ENCODE results near the gene SPATA13.
A peak's percentile ranks its signal among the peaks of the same experiment; 100 is the strongest.

Gene SPATA13

GRCh38 chr13:24145240-24145639, 15.3 kb upstream of the SPATA13 start (continued):
- no peak for TF ChIP-seq ESRRG (CRISPR knock-in tag; IDR thresholded peaks at IDR 0.05)
- TF ChIP-seq ZNF565 (CRISPR knock-in tag; conservative IDR thresholded peaks at IDR 0.05; ENCODE audit: low read depth): no peak
- TF ChIP-seq ZNF8 (CRISPR knock-in tag; IDR thresholded peaks at IDR 0.05): no peak
- no peak for TF ChIP-seq ZC3H10 (CRISPR knock-in tag; IDR thresholded peaks at IDR 0.05)
- TF ChIP-seq TOX (CRISPR knock-in tag; IDR thresholded peaks at IDR 0.05; ENCODE audit: borderline replicate concordance): no peak
- TF ChIP-seq SNAI2 (CRISPR knock-in tag; IDR thresholded peaks at IDR 0.05): no peak
- TF ChIP-seq ZFP3 (CRISPR knock-in tag; IDR thresholded peaks at IDR 0.05): no peak
- no peak for TF ChIP-seq ZFP30 (CRISPR knock-in tag; IDR thresholded peaks at IDR 0.05)
- TF ChIP-seq RARB (CRISPR knock-in tag; IDR thresholded peaks at IDR 0.05): no peak
- TF ChIP-seq OSR1 (CRISPR knock-in tag; IDR thresholded peaks at IDR 0.05): no peak

GRCh38 chr13:24145674-24146073, 14.8 kb upstream of the SPATA13 start:
- no peak for ATAC-seq
- TF ChIP-seq GLIS3 (CRISPR knock-in tag; IDR thresholded peaks at IDR 0.05): no peak
- TF ChIP-seq POU6F1 (CRISPR knock-in tag; IDR thresholded peaks at IDR 0.05; ENCODE audit: borderline replicate concordance, low read depth): no peak
- no peak for TF ChIP-seq ZFP30 (CRISPR knock-in tag; IDR thresholded peaks at IDR 0.05)
- no peak for TF ChIP-seq ESRRG (CRISPR knock-in tag; IDR thresholded peaks at IDR 0.05)
- TF ChIP-seq TCF4 (CRISPR knock-in tag; IDR thresholded peaks at IDR 0.05; ENCODE audit: borderline replicate concordance): no peak
- TF ChIP-seq ZNF8 (CRISPR knock-in tag; IDR thresholded peaks at IDR 0.05): no peak
- no peak for TF ChIP-seq CSDC2 (CRISPR knock-in tag; IDR thresholded peaks at IDR 0.05)
- TF ChIP-seq TOX (CRISPR knock-in tag; IDR thresholded peaks at IDR 0.05; ENCODE audit: borderline replicate concordance): no peak
- no peak for TF ChIP-seq ZFP3 (CRISPR knock-in tag; IDR thresholded peaks at IDR 0.05)
- TF ChIP-seq OSR1 (CRISPR knock-in tag; IDR thresholded peaks at IDR 0.05): no peak
- TF ChIP-seq CSRNP3 (CRISPR knock-in tag; IDR thresholded peaks at IDR 0.05): no peak
- no peak for TF ChIP-seq PPARA (CRISPR knock-in tag; IDR thresholded peaks at IDR 0.05; ENCODE audit: borderline replicate concordance)
- no peak for TF ChIP-seq BACH2 (CRISPR knock-in tag; IDR thresholded peaks at IDR 0.05; ENCODE audit: borderline replicate concordance)

- no peak for TF ChIP-seq CSRNP3 (CRISPR knock-in tag; IDR thresholded peaks at IDR 0.05)
- no peak for TF ChIP-seq ZFP30 (CRISPR knock-in tag; IDR thresholded peaks at IDR 0.05)
- no peak for TF ChIP-seq ZNF70 (CRISPR knock-in tag; IDR thresholded peaks at IDR 0.05)
- TF ChIP-seq ZNF565 (CRISPR knock-in tag; conservative IDR thresholded peaks at IDR 0.05; ENCODE audit: low read depth): no peak
- TF ChIP-seq BACH2 (CRISPR knock-in tag; IDR thresholded peaks at IDR 0.05; ENCODE audit: borderline replicate concordance): no peak
- TF ChIP-seq RARB (CRISPR knock-in tag; IDR thresholded peaks at IDR 0.05): no peak
- TF ChIP-seq PPARA (CRISPR knock-in tag; IDR thresholded peaks at IDR 0.05; ENCODE audit: borderline replicate concordance): no peak
- TF ChIP-seq TSHZ2 (CRISPR knock-in tag; IDR thresholded peaks at IDR 0.05): no peak
- no peak for TF ChIP-seq ESRRG (CRISPR knock-in tag; IDR thresholded peaks at IDR 0.05)
- TF ChIP-seq PATZ1 (CRISPR knock-in tag; IDR thresholded peaks at IDR 0.05; ENCODE audit: borderline replicate concordance): no peak
- TF ChIP-seq OSR1 (CRISPR knock-in tag; IDR thresholded peaks at IDR 0.05): no peak
- TF ChIP-seq TCF4 (CRISPR knock-in tag; IDR thresholded peaks at IDR 0.05; ENCODE audit: borderline replicate concordance): no peak
- TF ChIP-seq ARNTL (CRISPR knock-in tag; IDR thresholded peaks at IDR 0.05; ENCODE audit: borderline replicate concordance, low read depth): no peak
- TF ChIP-seq TOX (CRISPR knock-in tag; IDR thresholded peaks at IDR 0.05; ENCODE audit: borderline replicate concordance): no peak
- TF ChIP-seq ZC3H10 (CRISPR knock-in tag; IDR thresholded peaks at IDR 0.05): no peak
- no peak for TF ChIP-seq POU6F1 (CRISPR knock-in tag; IDR thresholded peaks at IDR 0.05; ENCODE audit: borderline replicate concordance, low read depth)
- TF ChIP-seq SNAI2 (CRISPR knock-in tag; IDR thresholded peaks at IDR 0.05): no peak
- peak; percentile 20; the same call in 1 of the 2 replicates for TF ChIP-seq CREB5 (CRISPR knock-in tag; IDR thresholded peaks at IDR 0.05; ENCODE audit: low read depth)
- no peak for TF ChIP-seq ZNF8 (CRISPR knock-in tag; IDR thresholded peaks at IDR 0.05)
- TF ChIP-seq ZFP3 (CRISPR knock-in tag; IDR thresholded peaks at IDR 0.05): 0 out of 2 replicates have a peak, but pooled peaks have one; percentile 28
- TF ChIP-seq ISL1 (CRISPR knock-in tag; IDR thresholded peaks at IDR 0.05): peak; percentile 97
- no peak for TF ChIP-seq CSDC2 (CRISPR knock-in tag; IDR thresholded peaks at IDR 0.05)
- TF ChIP-seq GLIS3 (CRISPR knock-in tag; IDR thresholded peaks at IDR 0.05): no peak
- peak; percentile 32; the same call in 2 of the 3 replicates for ATAC-seq
These were observed 13.5 kb upstream of the SPATA13 start for GRCh38 chr13:24146961-24147569.

All from SK-N-SH treated with all-trans-retinoic acid at 6 μM for 48 hours (cell line).